IPS-11a (cell line): Measurements from ENCODE around the gene EIF2S2.

Source experiments
- H3K4me3 ChIP-seq: one replicate; pipeline ENCODE4 v1.5.1; 2013; ENCODE audit warnings: low read depth, low read length, control low read depth

EIF2S2 gene

DNA sequence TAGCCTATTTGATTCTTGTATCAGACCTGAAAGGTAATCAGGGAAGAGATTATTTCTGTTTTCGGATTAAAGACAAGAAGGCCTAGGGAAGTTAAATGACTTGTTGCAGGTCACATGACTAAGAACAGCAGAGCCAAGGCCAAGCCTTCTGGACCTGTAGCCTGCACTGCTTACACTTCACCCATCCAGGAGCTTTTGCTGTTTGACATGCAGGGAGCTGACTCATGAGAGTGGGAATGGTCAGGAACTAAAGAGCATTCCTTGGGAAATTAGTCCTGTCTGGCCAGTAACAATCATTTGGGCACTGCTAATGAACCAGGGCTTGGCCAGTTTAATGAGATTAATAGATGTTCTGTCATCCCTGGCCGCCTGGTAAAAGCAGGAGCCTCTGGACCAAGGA lies 46.8 kb downstream of the EIF2S2 start:
- H3K4me3 ChIP-seq, result no peak overlapping the region

DNA sequence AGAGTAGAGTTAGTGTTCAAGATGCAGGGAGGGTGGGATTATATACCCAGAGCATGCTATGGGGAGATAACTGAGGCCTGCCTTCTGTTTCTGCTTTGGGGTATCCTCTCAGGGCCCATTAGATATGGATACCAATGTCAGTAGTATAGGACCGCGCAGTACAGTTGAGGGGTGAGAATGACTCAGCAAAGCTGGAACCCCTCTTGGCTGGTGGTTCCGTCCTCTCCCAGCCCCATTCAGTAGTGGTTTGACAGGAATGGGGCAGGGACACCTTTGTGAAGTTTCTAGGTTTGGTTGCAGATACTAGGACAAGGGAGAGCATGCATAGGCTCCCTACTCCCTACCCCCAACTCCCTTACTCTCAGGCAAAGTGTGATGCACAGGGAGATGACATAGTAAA lies 47.8 kb downstream of the EIF2S2 start:
- H3K4me3 ChIP-seq, result no peak overlapping the region

DNA sequence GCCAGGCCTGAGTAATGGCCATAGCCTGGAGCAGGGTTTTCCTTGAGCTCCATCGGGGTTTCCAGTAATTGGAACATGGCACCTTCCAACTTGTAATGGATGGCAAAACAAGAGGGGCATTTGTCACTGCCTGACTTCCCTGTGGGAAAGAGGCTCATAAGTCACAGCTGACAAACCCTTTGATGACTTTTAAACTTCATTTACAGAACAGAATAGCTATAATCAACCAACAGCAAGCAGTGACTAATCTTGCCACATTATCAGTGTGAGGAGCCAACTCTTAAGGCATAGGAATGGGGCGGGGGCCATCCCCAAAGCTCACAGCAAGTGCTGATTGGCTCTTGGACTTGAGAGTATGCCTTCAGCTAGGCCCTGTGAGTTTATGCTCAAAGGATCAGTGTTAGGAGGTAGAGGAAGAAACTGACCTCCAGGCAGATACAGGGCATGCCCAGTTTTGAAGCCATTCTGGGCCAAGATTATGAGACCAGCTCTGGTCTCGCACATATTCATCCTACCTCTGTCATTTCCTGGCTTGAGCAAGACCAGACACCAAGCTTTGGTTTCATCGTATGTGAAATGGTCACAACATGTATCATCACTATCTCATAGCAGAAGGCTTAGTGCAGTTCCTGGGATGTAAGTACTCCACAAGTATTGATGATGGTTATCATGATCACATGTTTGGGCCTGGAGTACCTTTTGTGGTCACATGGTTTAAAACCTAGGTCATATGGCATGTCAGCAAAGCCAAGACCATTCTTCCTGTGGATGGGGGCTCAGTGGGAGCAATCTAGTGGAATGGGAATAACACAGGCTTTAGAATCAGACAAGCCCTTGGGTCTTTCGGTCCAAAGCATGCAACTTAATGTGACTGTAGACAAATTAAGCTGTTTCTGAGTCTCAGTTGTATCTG lies 49.2 kb downstream of the EIF2S2 start:
- no peak overlapping the region for H3K4me3 ChIP-seq

DNA sequence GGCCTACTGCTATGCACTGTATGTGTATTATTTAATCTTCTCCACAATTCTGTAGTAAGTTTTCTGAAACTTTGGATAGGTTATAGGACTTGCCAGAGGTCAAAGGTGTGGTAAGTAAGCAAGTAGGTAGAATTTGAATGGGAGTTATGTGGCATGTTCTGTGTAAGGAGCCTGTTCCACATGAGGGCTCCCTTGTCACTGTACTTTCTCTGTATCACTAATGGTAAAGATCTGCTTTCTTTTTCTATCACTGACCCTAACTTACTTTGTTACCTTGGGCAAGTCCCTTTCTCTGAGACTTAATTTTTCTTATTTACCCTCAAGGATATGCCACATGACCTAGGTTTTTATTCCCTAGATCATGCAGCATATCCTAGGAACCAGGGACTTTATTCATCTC lies 50.3 kb downstream of the EIF2S2 start:
- no peak overlapping the region for H3K4me3 ChIP-seq

DNA sequence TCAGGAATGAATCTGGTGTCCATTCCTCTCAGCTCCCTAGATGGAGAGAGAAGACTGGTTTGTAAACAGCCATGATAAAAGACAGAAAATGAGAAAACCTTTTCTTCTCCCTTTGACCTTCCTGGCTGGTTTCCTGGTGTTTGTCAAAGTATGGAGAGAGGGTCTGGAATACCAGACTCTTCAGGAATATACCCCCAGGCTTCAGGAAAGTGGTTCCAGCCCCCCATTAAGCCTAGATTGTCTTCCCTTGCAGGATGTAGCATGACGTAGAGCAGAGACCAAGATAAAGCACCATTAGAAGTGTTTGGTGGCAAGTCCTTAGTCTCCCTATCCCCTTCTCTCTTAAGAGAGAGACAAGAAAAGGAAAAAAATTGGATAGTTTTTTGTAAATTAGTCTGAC lies 51.1 kb downstream of the EIF2S2 start:
- H3K4me3 ChIP-seq, result no peak overlapping the region

DNA sequence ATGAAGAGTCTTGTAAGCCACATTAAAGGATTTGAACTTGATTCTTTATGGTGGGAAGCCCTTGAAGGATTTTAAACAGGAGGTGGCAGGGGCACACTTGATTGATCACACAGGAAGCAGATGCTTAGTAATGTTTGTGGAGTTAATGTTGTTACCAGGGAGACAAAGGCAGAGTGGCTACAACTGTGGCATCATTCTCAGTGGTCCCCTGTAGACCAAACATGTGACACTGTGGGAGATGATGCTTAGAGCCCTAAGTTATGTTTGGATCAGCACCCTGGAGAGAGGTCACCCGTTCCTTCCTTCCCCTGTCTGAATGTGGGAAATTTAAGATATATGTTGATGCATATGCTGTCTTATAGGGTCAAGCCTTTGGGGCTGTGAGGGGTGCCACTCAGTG lies 53.2 kb downstream of the EIF2S2 start:
- no peak overlapping the region for H3K4me3 ChIP-seq

DNA sequence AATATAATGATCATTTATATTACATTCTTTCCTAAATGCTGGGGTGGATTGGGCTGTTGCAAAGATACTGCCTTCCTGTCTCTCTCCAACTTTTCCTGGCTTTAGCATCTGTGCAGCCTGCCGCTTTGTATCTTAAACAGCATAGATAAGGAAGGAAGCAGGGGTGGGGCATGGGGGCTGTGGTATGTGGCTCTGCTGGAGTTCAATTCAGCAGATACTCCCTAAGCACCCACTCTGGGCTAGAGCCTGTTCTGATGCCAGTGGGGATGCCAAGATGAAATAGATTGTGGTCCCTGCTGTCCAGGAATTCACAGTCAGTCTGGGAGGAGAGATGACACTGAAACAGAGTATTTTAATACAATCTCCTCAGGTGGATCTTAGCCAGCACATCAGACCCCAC lies 56.8 kb downstream of the EIF2S2 start:
- H3K4me3 ChIP-seq, result no peak overlapping the region

DNA sequence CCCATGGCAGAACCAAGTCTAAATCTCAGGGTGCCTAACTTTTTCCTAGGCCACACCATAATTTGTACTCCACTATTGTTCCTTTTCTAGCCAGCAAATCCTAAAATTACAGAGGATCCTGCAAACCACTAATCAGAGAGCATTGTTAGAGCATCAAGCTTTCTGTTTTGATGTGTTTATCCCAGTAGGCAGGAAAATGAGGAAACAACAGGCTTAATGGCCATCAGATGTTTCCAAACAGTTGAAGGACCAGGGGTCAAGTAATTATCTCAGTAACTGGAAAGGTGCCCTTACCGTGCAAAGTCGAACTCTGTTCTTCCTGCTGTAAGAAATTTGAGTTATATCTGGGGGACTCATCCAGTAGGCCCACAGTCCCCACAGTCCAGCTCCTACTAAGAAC lies 59.6 kb downstream of the EIF2S2 start:
- H3K4me3 ChIP-seq, result no peak overlapping the region

DNA sequence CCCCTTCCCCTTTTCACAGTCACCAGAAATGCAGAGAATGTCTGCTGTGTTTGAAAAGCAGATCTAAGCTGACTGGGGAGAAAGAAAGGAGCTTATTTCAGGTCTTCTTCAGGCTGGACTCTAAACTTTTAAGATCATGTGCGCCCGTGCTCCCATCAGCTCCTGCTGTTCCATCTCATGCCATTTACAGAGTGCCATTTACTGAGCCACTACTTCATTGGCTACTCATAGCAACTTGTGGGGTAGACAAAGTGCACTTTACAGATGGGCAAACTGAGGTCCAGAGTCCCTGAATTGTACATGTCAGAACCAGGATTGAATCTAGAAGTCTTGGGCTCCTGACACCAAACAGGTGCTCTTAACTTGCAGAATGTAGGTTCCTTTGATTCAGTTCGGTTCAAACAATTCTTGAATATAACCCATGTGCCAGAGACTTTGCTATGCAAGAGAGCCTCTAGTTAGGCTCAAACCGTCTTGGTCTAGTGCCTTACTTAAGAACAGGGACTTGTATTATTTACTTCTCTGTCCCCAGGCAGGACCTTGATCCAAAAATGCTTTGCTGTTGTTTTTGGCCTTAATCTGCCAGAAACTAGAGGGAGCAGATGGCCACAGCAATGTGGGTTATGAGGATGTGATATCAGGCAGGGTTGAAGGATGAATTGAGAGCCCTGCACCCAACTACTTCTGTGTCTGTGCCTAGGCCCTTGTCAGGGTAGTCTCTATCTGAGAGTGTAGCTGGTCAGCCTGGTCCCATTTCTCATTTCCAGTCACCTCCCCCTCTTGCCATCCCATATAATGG lies 61.9 kb downstream of the EIF2S2 start:
- no peak overlapping the region for H3K4me3 ChIP-seq

DNA sequence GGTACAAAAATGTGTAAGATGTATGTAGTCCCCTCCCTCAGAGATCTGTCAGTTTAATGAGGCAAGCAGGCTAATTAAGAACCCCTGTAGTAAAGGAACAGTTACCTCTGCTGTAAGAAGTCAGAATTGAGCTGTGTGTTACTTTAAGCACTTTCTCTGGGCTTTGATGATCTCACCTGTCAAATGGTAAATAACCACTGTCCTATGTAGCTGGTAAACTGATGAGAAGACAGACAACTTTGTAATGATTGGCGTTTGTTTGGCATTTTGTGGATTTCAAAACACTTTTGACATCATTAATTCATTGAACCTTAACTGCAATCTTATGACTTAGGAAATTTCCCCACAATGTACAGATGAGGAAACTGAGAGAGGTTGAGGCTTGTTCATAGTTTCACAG lies 62.7 kb downstream of the EIF2S2 start:
- no peak overlapping the region for H3K4me3 ChIP-seq

DNA sequence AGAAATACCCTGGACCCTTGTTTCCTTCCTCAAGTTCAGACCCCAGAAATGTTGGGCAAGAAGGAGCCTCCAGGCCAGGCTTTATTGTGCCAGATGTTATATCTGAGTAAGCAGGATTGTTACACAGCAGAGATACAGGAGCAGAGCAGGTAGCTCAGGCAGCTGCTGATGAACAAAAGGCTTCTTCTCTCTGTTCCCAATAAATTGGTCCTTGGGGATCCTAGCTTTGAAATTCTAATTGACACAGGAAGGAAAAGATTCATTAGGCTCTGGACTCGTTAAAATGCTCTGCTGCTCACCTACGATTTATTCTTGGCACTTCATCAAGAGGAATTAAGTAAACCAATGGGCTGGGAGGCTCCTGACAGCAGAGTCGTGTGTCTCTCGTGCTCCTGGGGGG lies 64.1 kb downstream of the EIF2S2 start:
- H3K4me3 ChIP-seq, result no peak overlapping the region

DNA sequence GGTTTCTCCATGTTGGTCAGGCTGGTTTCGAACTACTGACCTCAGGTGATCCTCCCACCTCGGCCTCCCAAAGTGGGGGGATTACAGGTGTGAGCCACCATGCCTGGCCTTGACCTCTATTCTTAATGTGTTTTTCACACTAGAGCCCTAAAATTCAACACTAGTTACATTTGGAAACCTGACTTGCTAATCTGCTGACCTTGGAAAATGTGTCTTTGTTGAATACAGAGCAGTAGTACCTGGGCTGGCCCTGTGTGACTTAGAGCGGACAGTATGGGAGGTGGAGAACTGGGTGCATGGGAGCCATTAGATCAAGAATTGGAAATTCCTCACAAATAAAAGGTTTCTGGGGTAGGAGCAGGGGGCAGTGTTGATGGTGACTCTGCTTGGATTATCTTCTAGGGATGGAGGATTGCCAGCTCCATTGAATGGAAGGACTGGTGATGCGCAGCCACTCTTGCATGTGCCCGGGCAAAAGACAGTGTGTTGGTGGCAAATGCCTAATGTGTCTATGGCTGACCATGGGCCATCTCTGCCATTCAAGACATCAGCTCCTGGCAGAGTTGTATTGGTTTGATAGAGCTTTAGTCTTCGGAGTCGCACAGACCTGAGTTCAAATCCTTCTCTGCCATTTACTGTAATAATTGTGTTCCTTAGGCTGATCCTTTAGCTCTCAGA lies 64.9 kb downstream of the EIF2S2 start:
- no peak overlapping the region for H3K4me3 ChIP-seq

DNA sequence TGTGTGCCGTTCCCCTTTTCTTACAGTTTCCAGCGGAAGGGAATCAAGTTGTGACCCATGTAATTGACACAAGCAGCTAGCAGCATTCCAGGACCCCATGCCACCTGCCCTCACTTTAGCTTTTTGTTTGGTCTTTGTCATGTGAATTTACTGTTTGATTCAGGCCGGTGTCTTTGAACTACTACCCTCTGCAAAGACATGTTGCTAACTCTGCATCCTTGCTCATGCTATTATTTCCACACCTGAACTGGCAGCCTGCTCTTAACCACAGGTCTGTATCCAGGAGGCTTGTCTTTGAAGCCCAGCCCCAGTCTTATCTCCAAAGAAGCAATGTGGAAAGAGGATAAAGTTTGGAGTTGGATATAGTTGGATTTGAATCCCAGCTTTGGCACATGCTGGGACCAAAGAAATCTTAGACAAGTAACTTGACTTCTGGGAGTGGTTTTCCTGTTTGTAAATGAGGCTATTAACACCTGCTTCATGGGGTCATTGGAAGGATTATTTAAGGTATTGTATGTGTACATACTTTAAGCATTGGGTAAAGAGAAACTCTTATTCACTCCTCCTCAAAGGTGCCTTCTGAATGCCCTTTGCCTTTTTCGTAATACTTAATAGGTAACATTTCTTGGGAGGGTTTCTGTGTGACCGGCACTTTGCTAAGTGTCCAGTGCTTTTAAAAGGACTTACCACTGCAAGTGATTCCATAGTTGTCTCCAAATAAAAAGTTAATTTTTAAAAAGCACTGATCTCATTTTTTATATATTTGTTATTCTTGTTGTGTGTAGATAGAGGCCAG lies 65.9 kb downstream of the EIF2S2 start:
- no peak overlapping the region for H3K4me3 ChIP-seq

DNA sequence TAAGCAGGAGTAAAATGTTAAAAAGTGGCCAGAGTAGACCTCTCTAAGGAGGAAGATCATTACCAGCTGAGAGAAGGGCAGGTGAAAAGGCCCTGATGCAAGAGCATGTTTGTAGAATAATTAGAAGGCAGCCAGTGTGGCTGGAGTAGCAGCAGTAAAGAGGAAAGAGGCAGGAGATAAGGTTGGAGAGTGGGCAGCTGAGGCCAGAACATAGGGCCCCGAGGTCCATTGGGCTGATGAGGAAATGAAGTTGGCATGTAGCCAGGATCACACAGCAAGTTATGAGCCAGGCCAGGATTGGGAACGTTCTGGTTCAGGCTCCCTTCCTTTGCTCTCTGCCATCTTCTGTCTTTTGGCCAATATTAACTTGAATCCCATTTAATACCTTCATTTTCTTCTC lies 66.7 kb downstream of the EIF2S2 start:
- H3K4me3 ChIP-seq, result no peak overlapping the region

DNA sequence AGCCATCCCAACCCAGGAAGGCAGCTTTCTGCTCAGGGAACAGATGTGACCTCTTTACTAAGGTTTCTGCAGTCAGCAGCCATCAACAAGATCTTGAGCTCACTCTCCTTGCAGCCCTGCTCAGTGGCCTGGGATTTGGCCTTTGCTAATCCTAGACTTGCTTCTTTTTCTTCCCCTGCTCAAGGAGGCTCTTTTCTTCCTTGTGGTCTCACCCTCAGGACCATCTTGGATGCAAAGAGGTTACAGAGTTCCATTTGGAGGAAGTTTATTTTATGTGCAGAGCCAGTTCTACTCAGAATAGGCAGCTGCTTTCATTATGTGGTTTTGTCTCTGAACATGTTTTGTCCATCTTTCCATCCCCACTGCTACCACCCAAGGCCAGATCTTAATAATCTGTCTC lies 69.0 kb downstream of the EIF2S2 start:
- H3K4me3 ChIP-seq, result no peak overlapping the region

DNA sequence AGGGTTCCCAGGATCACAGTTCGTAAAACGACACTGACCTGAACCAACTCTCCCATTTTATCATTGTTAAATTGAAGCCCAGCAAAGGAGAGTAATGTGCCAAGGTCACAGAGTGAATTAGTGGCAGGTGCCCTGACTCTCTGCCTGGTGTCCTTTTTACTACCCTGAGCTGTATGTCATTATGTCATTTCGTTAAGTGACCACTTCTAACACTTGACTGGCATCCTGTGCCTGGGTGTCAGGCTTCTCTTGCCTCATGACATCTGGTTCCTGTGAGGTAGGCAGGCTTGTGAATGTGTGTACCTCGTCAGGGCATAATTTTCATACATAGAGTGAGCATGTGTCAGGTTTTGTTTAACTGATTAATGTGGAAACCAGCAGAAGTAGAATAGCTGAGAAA lies 69.8 kb downstream of the EIF2S2 start:
- no peak overlapping the region for H3K4me3 ChIP-seq

DNA sequence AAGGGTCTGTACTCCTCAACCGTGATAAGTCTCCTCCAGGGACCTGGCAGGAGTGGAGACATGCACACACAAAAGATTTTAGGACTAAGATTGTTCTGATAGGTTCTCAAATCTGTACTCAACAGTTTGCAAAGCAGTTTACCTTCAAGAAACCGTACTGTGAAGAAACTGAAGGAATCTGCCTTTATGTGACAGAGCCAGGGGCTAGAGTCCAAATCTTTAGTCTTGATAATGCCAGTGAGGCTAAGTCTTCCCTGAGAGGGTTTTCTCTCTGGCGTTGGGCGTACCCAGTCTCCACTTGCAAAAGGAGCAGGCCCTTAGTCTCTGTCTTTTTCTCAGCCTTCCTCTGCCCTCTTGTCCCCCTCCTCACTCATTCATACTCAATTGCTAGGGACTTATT lies 70.8 kb downstream of the EIF2S2 start:
- H3K4me3 ChIP-seq, result no peak overlapping the region

DNA sequence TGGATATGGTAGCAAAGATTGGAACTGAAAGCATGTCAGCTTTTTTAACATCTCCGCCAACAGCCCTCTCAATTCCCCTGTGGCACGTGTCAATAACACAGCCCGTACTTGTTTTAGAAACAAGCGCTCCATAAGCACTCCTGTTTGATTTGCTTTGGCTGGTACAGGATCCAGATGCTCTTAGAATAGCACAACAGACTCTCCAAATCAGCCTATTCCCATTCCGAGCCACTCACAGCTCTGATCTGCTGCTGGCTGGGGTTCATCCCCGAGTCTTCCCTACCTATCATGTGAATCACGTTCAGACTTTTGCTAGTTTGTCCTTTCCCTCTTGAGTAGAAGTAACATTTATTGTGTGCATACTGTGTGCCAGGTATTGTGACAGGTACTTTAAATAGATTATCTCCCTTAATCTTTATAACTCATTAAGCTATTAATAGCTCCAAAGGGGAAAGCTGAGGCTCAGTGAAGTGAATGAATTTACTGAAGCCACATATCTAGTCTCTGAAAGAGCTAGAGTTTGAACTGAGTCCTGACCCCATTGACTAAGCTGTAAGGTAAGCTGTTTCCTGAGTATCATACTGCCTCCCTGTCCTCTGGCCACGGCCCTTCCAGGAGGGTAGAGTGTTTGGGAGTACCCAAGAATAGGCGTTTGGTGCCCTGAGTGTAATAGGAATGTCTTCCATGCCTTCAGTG lies 71.6 kb downstream of the EIF2S2 start:
- H3K4me3 ChIP-seq, result no peak overlapping the region
